ENCODE data around the gene AATK. TPM values are rescaled to one million over a fixed set of nuclear protein-coding genes. Genes with fewer than 3 reads are reported as not detected.

Gene AATK
- total and polyA plus RNA-seq, 2 of the 4 experiments (the other 2 are of a cell fraction) = under 0.01 to 0.21 TPM

DNA sequence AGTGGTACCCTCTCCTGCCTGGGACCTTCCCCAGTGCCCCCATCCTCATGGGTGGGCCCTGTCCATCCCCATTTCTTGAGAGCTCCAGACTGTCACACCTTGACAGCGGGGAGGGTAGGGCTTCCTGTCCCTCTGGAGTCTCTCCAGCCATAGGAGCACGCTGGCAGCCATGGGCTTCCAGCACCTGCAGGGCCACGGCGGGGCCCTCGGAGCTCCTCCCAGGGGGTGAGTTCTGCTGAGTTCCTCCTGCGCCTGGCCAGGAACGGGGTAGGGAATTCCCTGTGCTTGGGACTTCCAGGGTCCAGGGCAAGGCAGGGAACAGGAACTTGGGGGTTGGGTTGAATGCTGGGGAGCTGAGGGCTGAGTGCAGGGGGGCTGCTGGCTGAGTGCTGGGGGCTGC is 23.0 kb upstream of the AATK start:
- Histone ChIP-seq H3K18ac (ENCODE audit: low read depth, low read length) (no peak overlapping the region), H2BK5ac (ENCODE audit: low read depth, low read length, poor library complexity, severe bottlenecking) (no peak overlapping the region), H4K8ac (ENCODE audit: low read depth in 2 of 2, low read length in 2 of 2) (no peak overlapping the region), H3K4me2 (ENCODE audit: low read depth, low read length) (no peak overlapping the region), H2AFZ (replicated peaks; ENCODE audit: low read length, poor library complexity) (no peak overlapping the region), H3K9me3 (ENCODE audit: control insufficient read depth, insufficient read depth, low read length) (no peaks in the 10 kb centered on the region), H4K5ac (ENCODE audit: low read depth, low read length) (no peak overlapping the region), H2AK5ac (ENCODE audit: low read depth, low read length) (no peak overlapping the region), H3K27me3 (ENCODE audit: control insufficient read depth, insufficient read depth, low read length) (peaks cover 6% of the 10 kb centered on the region; the same call in 1 of the 2 replicates), H3K14ac (replicated peaks; ENCODE audit: low read depth, low read length) (no peak overlapping the region), H3K56ac (ENCODE audit: extremely low read depth, insufficient read depth, low read length) (no peak overlapping the region), H2AK9ac (replicated peaks; ENCODE audit: low read depth, low read length, poor library complexity) (no peak overlapping the region), H2BK15ac (ENCODE audit: low read depth, low read length) (no peak overlapping the region), H3K4ac (ENCODE audit: low read depth, low read length) (no peak overlapping the region), H3K79me1 (ENCODE audit: low read depth in 1 of 2, low read length in 2 of 2) (no peaks in the 10 kb centered on the region), H3K9ac (ENCODE audit: low read depth, low read length) (no peak overlapping the region), H2BK20ac (ENCODE audit: low read depth, low read length) (no peak overlapping the region), H4K20me1 (ENCODE audit: insufficient read depth, low read length) (no peaks in the 10 kb centered on the region), H3K36me3 (ENCODE audit: control insufficient read depth, insufficient read depth, low read length) (peaks cover 6% of the 10 kb centered on the region; the same call in 1 of the 2 replicates), H3K23ac (ENCODE audit: low read depth, low read length) (no peak overlapping the region), H4K91ac (ENCODE audit: insufficient read depth, low read depth, low read length) (no peak overlapping the region), H2BK120ac (ENCODE audit: low read depth, low read length) (no peak overlapping the region), H3K27ac (ENCODE audit: insufficient read depth, low read length) (no peak overlapping the region), H3K4me1 (ENCODE audit: control insufficient read depth, insufficient read depth, low read length) (no peaks in the 10 kb centered on the region), H3K4me3 (ENCODE audit: insufficient read depth, low read depth, low read length) (no peak overlapping the region), H3K9me1 (ENCODE audit: insufficient read depth, low read length) (no peaks in the 10 kb centered on the region)
- DNase-seq (no peak), ATAC-seq (ENCODE audit: low read depth) (no peak)
- BruUV-seq (replicated peaks) = no TSS peak
- POLR2A ChIA-PET (ENCODE audit: unreplicated experiment) = no interaction called here
- in situ Hi-C loops (cut with MboI; ENCODE audit: low sequenced_read_pairs) (no loop called here), intact Hi-C loops (cut with micrococcal nuclease) (no loop called here), dilution Hi-C loops (cut with HindIII; ENCODE audit: low sequenced_read_pairs, unreplicated experiment) (no loop called here)
- TF ChIP-seq MAFK (IDR thresholded peaks at IDR 0.05; ENCODE audit: low read depth, low read length) = no peak
- no peak for TF ChIP-seq MXI1 (IDR thresholded peaks at IDR 0.05; ENCODE audit: borderline replicate concordance, low read depth, low read length)
- TF ChIP-seq ELK1 (IDR thresholded peaks at IDR 0.05; ENCODE audit: borderline replicate concordance, low read depth, low read length) = no peak
- TF ChIP-seq CEBPB (IDR thresholded peaks at IDR 0.05; ENCODE audit: low read depth, low read length) = no peak
- no peak for TF ChIP-seq USF2 (IDR thresholded peaks at IDR 0.05; ENCODE audit: low read depth, low read length)
- TF ChIP-seq FOS (IDR thresholded peaks at IDR 0.05; ENCODE audit: low read depth, low read length) = no peak
- TF ChIP-seq RCOR1 (IDR thresholded peaks at IDR 0.05; ENCODE audit: insufficient replicate concordance, low read length) = no peak
- no peak for TF ChIP-seq RFX5 (IDR thresholded peaks at IDR 0.05; ENCODE audit: low read depth, low read length)
- TF ChIP-seq SMC3 (IDR thresholded peaks at IDR 0.05; ENCODE audit: low read depth, low read length) = no peak
- no peak for TF ChIP-seq NFE2L2 (IDR thresholded peaks at IDR 0.05; ENCODE audit: low read depth, low read length)
- TF ChIP-seq, protein P1, sequence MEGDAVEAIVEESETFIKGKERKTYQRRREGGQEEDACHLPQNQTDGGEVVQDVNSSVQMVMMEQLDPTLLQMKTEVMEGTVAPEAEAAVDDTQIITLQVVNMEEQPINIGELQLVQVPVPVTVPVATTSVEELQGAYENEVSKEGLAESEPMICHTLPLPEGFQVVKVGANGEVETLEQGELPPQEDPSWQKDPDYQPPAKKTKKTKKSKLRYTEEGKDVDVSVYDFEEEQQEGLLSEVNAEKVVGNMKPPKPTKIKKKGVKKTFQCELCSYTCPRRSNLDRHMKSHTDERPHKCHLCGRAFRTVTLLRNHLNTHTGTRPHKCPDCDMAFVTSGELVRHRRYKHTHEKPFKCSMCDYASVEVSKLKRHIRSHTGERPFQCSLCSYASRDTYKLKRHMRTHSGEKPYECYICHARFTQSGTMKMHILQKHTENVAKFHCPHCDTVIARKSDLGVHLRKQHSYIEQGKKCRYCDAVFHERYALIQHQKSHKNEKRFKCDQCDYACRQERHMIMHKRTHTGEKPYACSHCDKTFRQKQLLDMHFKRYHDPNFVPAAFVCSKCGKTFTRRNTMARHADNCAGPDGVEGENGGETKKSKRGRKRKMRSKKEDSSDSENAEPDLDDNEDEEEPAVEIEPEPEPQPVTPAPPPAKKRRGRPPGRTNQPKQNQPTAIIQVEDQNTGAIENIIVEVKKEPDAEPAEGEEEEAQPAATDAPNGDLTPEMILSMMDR (conservative IDR thresholded peaks at IDR 0.05; ENCODE audit: low read depth, low read length) = no peak
- TF ChIP-seq POLR2A (IDR thresholded peaks at IDR 0.05; ENCODE audit: low read depth, low read length) = no peak
- TF ChIP-seq CHD1 (IDR thresholded peaks at IDR 0.05; ENCODE audit: low read depth, low read length) = no peak
- TF ChIP-seq RAD21 (IDR thresholded peaks at IDR 0.05; ENCODE audit: low read length) = no peak
- no peak for TF ChIP-seq BHLHE40 (IDR thresholded peaks at IDR 0.05; ENCODE audit: low read depth, low read length)
- TF ChIP-seq MAZ (IDR thresholded peaks at IDR 0.05; ENCODE audit: borderline replicate concordance, low read depth, low read length) = no peak
- WGBS, 2 experiments (ENCODE audit: extremely low coverage in 2 of 2, insufficient read length in 1 of 2) = no CpG with 5 or more reads among the region's 7 CpGs
- CTCF ChIA-PET = no interaction called here

Data from IMR-90 (cell line).